Measurements from ENCODE around the gene MYD88.

DNA sequence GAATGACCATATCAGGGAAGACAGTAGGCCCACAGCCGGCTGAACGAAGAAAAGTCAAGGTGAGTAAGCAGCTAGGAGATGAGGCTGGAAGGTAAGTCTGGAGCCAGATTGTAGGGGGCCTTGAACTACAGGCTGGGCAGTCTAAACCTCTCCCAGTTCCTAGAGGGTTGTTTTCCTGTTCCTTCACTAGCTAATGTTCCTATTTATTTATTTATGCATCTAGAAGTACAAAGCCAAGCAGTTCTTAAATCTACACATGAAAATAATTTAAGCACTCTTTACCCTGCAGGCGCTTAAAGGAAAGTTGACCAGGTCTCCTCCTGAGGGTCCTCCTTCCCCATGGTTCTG, 5.3 kb upstream of the MYD88 start:
- TF ChIP-seq, protein P1, sequence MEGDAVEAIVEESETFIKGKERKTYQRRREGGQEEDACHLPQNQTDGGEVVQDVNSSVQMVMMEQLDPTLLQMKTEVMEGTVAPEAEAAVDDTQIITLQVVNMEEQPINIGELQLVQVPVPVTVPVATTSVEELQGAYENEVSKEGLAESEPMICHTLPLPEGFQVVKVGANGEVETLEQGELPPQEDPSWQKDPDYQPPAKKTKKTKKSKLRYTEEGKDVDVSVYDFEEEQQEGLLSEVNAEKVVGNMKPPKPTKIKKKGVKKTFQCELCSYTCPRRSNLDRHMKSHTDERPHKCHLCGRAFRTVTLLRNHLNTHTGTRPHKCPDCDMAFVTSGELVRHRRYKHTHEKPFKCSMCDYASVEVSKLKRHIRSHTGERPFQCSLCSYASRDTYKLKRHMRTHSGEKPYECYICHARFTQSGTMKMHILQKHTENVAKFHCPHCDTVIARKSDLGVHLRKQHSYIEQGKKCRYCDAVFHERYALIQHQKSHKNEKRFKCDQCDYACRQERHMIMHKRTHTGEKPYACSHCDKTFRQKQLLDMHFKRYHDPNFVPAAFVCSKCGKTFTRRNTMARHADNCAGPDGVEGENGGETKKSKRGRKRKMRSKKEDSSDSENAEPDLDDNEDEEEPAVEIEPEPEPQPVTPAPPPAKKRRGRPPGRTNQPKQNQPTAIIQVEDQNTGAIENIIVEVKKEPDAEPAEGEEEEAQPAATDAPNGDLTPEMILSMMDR (IDR thresholded peaks at IDR 0.05), result no peak
- no peak for TF ChIP-seq POLR2AphosphoS5 (IDR thresholded peaks at IDR 0.05; ENCODE audit: low read depth, low read length)
- TF ChIP-seq TCF7L2 (IDR thresholded peaks at IDR 0.05; ENCODE audit: low read depth, low read length), result no peak
- TF ChIP-seq, protein P2, sequence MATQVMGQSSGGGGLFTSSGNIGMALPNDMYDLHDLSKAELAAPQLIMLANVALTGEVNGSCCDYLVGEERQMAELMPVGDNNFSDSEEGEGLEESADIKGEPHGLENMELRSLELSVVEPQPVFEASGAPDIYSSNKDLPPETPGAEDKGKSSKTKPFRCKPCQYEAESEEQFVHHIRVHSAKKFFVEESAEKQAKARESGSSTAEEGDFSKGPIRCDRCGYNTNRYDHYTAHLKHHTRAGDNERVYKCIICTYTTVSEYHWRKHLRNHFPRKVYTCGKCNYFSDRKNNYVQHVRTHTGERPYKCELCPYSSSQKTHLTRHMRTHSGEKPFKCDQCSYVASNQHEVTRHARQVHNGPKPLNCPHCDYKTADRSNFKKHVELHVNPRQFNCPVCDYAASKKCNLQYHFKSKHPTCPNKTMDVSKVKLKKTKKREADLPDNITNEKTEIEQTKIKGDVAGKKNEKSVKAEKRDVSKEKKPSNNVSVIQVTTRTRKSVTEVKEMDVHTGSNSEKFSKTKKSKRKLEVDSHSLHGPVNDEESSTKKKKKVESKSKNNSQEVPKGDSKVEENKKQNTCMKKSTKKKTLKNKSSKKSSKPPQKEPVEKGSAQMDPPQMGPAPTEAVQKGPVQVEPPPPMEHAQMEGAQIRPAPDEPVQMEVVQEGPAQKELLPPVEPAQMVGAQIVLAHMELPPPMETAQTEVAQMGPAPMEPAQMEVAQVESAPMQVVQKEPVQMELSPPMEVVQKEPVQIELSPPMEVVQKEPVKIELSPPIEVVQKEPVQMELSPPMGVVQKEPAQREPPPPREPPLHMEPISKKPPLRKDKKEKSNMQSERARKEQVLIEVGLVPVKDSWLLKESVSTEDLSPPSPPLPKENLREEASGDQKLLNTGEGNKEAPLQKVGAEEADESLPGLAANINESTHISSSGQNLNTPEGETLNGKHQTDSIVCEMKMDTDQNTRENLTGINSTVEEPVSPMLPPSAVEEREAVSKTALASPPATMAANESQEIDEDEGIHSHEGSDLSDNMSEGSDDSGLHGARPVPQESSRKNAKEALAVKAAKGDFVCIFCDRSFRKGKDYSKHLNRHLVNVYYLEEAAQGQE (IDR thresholded peaks at IDR 0.05; ENCODE audit: insufficient read depth in 1 of 2, low read depth in 2 of 2, low read length in 1 of 2), result no peak
- TF ChIP-seq SIN3A (IDR thresholded peaks at IDR 0.05; ENCODE audit: borderline replicate concordance, insufficient read depth, low read depth, low read length), result no peak
